Left lung (tissue), 10 donors: ENCODE results near the gene COL20A1. TPM values are rescaled to one million over a fixed set of nuclear protein-coding genes. Genes with fewer than 3 reads are reported as not detected.

Experiments used
- ATAC-seq: fragments of 200-7000 bp; cut with Tn5 transposase; one replicate; pipeline ENCODE4 v1.9.1; 2020; ENCODE audit warnings: moderate library complexity
- DNase-seq, 4 donors: peaks; one replicate each; pipeline ENCODE4 v3.0.0-alpha.2; 2013 to 2020
- H3K27ac ChIP-seq, 2 donors: fragments of 200-600 bp; sonication (generic) in 1 of 2; one replicate each; pipeline versions ENCODE4 v1.5.0 to v1.8.0; 2020 to 2021
- H3K27me3 ChIP-seq, 2 donors: fragments of 200-600 bp; sonication (generic) in 1 of 2; one replicate each; pipeline versions ENCODE4 v1.5.0 to v1.8.0; 2020 to 2021
- H3K36me3 ChIP-seq, 2 donors: fragments of 200-600 bp; sonication (generic) in 1 of 2; one replicate each; pipeline versions ENCODE4 v1.5.0 to v1.8.0; 2020 to 2021
- H3K4me1 ChIP-seq, 2 donors: fragments of 200-600 bp; one replicate each; pipeline ENCODE4 v1.8.0; 2021
- H3K4me3 ChIP-seq, 2 donors: fragments of 200-600 bp; sonication (generic) in 1 of 2; one replicate each; pipeline versions ENCODE4 v1.5.0 to v1.8.0; 2020 to 2021; ENCODE audit warnings: mild to moderate bottlenecking in 1 of 2
- H3K9me3 ChIP-seq, 2 donors: fragments of 200-600 bp; sonication (generic) in 1 of 2; one replicate each; pipeline versions ENCODE4 v1.5.0 to v1.8.0; 2020 to 2021
- CTCF ChIP-seq, 2 donors: fragments of 200-600 bp; sonication (generic) in 1 of 2; IDR thresholded peaks; one replicate each; pipeline versions ENCODE4 v1.5.0 to v1.8.0; 2021; ENCODE audit warnings: antibody characterized with exemption in 2 of 2
- intact Hi-C, 2 donors: fragments of 100-400 bp; cut with DNase I; formaldehyde crosslinking; loops; one replicate each; pipeline versions ENCODE4 v1.11.2 to v1.14.2; 2022
- polyA plus RNA-seq, 6 donors: library from polyadenylated mRNA; unstranded; fragments of 120-200 nt; gene quantifications; one replicate each; pipeline ENCODE4 v1.2.1, GENCODE V29; 2013; ENCODE audit not compliant: insufficient read length in 6 of 6
- total RNA-seq, 2 donors: library from RNA; stranded (reverse); fragmentation: NEBNext Ultra II Directional; extraction: Animal tissue kit (Norgen Biotek cat#: 25700); gene quantifications; one replicate each; pipeline ENCODE4 v1.2.1, GENCODE V29; 2021
- donor health status: DM: no; HTN: yes; CAD: no.
- donor health status: DM: no; HTN: no; CAD: no.

COL20A1 gene
- total and polyA plus RNA-seq, 8 donors, result 0.08 to 0.31 (median 0.24) TPM; not detected in 2

GRCh38 chr20:63269724-63270123 is 23.3 kb upstream of the COL20A1 start:
- Histone ChIP-seq H3K27ac (no peak overlapping the region), H3K36me3 (no peaks in the 10 kb centered on the region), H3K27me3 (peaks cover 0 to 44% of the 10 kb centered on the region in 2 donors), H3K9me3 (no peaks in the 10 kb centered on the region), H3K4me3 (no peak overlapping the region), H3K4me1 (peaks cover 4 to 23% of the 10 kb centered on the region in 2 donors)
- ATAC-seq (no peak), DNase-seq (no peak)
- intact Hi-C loops, result no loop called here
- no peak for TF ChIP-seq CTCF (IDR thresholded peaks at IDR 0.05)

- no peak for DNase-seq
- Histone ChIP-seq H3K9me3 (no peaks in the 10 kb centered on the region), H3K27me3 (peaks cover 0 to 34% of the 10 kb centered on the region in 2 donors), H3K27ac (no peak overlapping the region), H3K4me3 (no peak overlapping the region), H3K36me3 (peaks cover 0 to 3% of the 10 kb centered on the region in 2 donors), H3K4me1 (peaks cover 4 to 30% of the 10 kb centered on the region in 2 donors)
- intact Hi-C loops, result no loop called here
- no peak for ATAC-seq
- TF ChIP-seq CTCF (IDR thresholded peaks at IDR 0.05), result no peak
Observed at GRCh38 chr20:63270606-63271325, 22.2 kb upstream of the COL20A1 start.

- peak within 1 kb of the TSS; percentile 68 to 90 for H3K4me3 ChIP-seq
- H3K4me1 ChIP-seq, result peaks cover 4 to 30% of the 10 kb centered on the region in 2 donors
- H3K36me3 ChIP-seq, result peaks cover 0 to 19% of the 10 kb centered on the region in 2 donors
- H3K9me3 ChIP-seq, result no peaks in the 10 kb centered on the region
- H3K27ac ChIP-seq, result peak within 1 kb of the TSS; percentile 53 to 63
- ATAC-seq (peak; percentile 98), DNase-seq (peak; percentile 92 to 98 (median 94))
- intact Hi-C loops, result no loop called here
- H3K27me3 ChIP-seq, result peaks cover 0 to 19% of the 10 kb centered on the region in 2 donors
- TF ChIP-seq CTCF (IDR thresholded peaks at IDR 0.05), result no peak
Observed at GRCh38 chr20:63272105-63273058, 20.6 kb upstream of the COL20A1 start, which contains the start of gene ARFGAP1. ARFGAP1 (plus strand) TSS chr20:63272813; CDS start chr20:63275581, 2,768 bp downstream.

GRCh38 chr20:63273059-63273579 is 19.9 kb upstream of the COL20A1 start:
- H3K27me3 ChIP-seq, result peaks cover 0 to 11% of the 10 kb centered on the region in 2 donors
- DNase-seq (peak in 1 of 4 donors; percentile 79), ATAC-seq (no peak)
- peaks cover 0 to 26% of the 10 kb centered on the region in 2 donors for H3K36me3 ChIP-seq
- no peak for TF ChIP-seq CTCF (IDR thresholded peaks at IDR 0.05)
- peak overlapping the region; percentile 68 to 90 for H3K4me3 ChIP-seq
- intact Hi-C loops, result no loop called here
- H3K4me1 ChIP-seq, result peaks cover 4 to 30% of the 10 kb centered on the region in 2 donors
- peak overlapping the region; percentile 53 to 63 for H3K27ac ChIP-seq
- no peaks in the 10 kb centered on the region for H3K9me3 ChIP-seq
